Measurements from ENCODE around the gene DCUN1D4.

- TF ChIP-seq EP300 (IDR thresholded peaks at IDR 0.05; ENCODE audit: borderline replicate concordance) (no peak), CEBPB (IDR thresholded peaks at IDR 0.05) (no peak), RAD21 (IDR thresholded peaks at IDR 0.05; ENCODE audit: low read depth) (no peak), EGR1 (IDR thresholded peaks at IDR 0.05) (no peak), USF1 (IDR thresholded peaks at IDR 0.05) (no peak), YY1 (IDR thresholded peaks at IDR 0.05; ENCODE audit: low read depth) (no peak)
- TF ChIP-seq, protein P1, sequence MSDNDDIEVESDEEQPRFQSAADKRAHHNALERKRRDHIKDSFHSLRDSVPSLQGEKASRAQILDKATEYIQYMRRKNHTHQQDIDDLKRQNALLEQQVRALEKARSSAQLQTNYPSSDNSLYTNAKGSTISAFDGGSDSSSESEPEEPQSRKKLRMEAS (IDR thresholded peaks at IDR 0.05), result no peak
These were observed 23.9 kb downstream of the DCUN1D4 start for GRCh38 chr4:51866835-51867234.

All from Ishikawa (cell line).